ENCODE results near the gene SLC25A14. TPM values are rescaled to one million over a fixed set of nuclear protein-coding genes. Genes with fewer than 3 reads are reported as not detected.

SLC25A14 gene
- total RNA-seq, 2 experiments from 2014 or later: 11.5 to 13.3 TPM

Other genes starting within 250 kb of the SLC25A14 start
- 10 to 100 TPM; 38.2 to 39.0 TPM for gene ELF4, start 229.4 kb upstream of the SLC25A14 start, total RNA-seq
- 10 to 100 TPM; 43.4 to 47.6 TPM for gene AIFM1, start 174.1 kb upstream of the SLC25A14 start, total RNA-seq
- 10 to 100 TPM; 31.6 to 32.7 TPM for gene RAB33A, start 168.0 kb upstream of the SLC25A14 start, total RNA-seq
- 1 to 10 TPM; 5.0 to 5.9 TPM for gene ZNF280C, start 71.0 kb upstream of the SLC25A14 start, total RNA-seq
- not detected for gene GPR119, start 45.8 kb downstream of the SLC25A14 start, total RNA-seq
- 10 to 100 TPM; 25.2 to 25.3 TPM for gene RBMX2, start 62.1 kb downstream of the SLC25A14 start, total RNA-seq